Lower leg skin (tissue), 3 donors: Measurements from ENCODE around the gene BARHL2.

Source experiments
- POLR2A ChIP-seq, 2 donors: fragments of 450-650 bp; IDR thresholded peaks; one replicate each; pipeline ENCODE4 v1.6.1; 2016 to 2017; ENCODE audit warnings: antibody characterized with exemption in 2 of 2, mild to moderate bottlenecking in 1 of 2, moderate library complexity in 1 of 2
- TF ChIP-seq, protein P1 (sequence below), 3 donors: fragments of 450-650 bp; IDR thresholded peaks; one replicate each; pipeline ENCODE4 v1.5.1; 2016; ENCODE audit warnings: antibody characterized with exemption in 3 of 3, mild to moderate bottlenecking in 3 of 3, moderate library complexity in 2 of 3

DNA sequence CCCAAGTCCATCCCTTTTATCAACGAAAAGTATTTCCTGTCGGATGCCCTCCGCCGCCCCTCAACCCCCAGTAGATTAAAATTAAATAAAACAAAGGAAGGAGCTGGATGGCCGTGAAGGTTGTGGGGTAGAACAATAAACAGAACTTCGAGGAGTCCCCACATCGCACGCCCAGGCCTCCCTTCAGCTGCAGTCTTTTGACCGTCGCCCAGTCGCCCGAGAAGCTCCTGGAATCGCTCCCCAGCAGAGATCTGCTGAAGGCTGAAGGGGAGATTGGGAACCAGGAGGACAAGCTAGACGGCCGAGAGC is 905 bp downstream of the BARHL2 start:
- TF ChIP-seq, protein P1, sequence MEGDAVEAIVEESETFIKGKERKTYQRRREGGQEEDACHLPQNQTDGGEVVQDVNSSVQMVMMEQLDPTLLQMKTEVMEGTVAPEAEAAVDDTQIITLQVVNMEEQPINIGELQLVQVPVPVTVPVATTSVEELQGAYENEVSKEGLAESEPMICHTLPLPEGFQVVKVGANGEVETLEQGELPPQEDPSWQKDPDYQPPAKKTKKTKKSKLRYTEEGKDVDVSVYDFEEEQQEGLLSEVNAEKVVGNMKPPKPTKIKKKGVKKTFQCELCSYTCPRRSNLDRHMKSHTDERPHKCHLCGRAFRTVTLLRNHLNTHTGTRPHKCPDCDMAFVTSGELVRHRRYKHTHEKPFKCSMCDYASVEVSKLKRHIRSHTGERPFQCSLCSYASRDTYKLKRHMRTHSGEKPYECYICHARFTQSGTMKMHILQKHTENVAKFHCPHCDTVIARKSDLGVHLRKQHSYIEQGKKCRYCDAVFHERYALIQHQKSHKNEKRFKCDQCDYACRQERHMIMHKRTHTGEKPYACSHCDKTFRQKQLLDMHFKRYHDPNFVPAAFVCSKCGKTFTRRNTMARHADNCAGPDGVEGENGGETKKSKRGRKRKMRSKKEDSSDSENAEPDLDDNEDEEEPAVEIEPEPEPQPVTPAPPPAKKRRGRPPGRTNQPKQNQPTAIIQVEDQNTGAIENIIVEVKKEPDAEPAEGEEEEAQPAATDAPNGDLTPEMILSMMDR (IDR thresholded peaks at IDR 0.05) = no peak
- TF ChIP-seq POLR2A (IDR thresholded peaks at IDR 0.05) = no peak
